GM12891 (cell line): Measurements from ENCODE around the gene JAZF1.

Source experiments
- POLR2A ChIP-seq: IDR thresholded peaks from 2 replicates; pipeline ENCODE4 v1.6.1; 2011; ENCODE audit warnings: low read depth, low read length, control low read depth
- POU2F2 ChIP-seq: IDR thresholded peaks from 2 replicates; pipeline ENCODE4 v1.6.1; 2011; ENCODE audit warnings: low read depth, mild to moderate bottlenecking, control low read depth, low read length, moderate library complexity
- TAF1 ChIP-seq: IDR thresholded peaks from 2 replicates; pipeline ENCODE4 v1.6.1; 2011; ENCODE audit warnings: low read depth, low read length, control low read depth

GRCh38 chr7:27925573-27926201 is 254.9 kb downstream of the JAZF1 start:
- no peak for TF ChIP-seq POLR2A
- TF ChIP-seq POU2F2 = peak; percentile 60; the same call in 1 of the 2 replicates
- no peak for TF ChIP-seq TAF1
